Suppressor macrophage (primary cell): Measurements from ENCODE around the gene RALGPS1.

Source experiments
- DNase-seq, 4 experiments: peaks; one replicate each; pipeline ENCODE4 v3.0.0-alpha.2; 2020 to 2022
- total RNA-seq, 17 experiments: gene quantifications; one replicate each; lab custom pipeline; 2026; ENCODE audit warnings: mixed read lengths in 6 of 17, inconsistent platforms in 3 of 17; lab: John Stamatoyannopoulos, UW

Gene RALGPS1, protein sequence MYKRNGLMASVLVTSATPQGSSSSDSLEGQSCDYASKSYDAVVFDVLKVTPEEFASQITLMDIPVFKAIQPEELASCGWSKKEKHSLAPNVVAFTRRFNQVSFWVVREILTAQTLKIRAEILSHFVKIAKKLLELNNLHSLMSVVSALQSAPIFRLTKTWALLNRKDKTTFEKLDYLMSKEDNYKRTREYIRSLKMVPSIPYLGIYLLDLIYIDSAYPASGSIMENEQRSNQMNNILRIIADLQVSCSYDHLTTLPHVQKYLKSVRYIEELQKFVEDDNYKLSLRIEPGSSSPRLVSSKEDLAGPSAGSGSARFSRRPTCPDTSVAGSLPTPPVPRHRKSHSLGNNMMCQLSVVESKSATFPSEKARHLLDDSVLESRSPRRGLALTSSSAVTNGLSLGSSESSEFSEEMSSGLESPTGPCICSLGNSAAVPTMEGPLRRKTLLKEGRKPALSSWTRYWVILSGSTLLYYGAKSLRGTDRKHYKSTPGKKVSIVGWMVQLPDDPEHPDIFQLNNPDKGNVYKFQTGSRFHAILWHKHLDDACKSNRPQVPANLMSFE
- total RNA-seq = 0.69 to 8.7 (median 4.1) reads per million in 17 experiments

DNA sequence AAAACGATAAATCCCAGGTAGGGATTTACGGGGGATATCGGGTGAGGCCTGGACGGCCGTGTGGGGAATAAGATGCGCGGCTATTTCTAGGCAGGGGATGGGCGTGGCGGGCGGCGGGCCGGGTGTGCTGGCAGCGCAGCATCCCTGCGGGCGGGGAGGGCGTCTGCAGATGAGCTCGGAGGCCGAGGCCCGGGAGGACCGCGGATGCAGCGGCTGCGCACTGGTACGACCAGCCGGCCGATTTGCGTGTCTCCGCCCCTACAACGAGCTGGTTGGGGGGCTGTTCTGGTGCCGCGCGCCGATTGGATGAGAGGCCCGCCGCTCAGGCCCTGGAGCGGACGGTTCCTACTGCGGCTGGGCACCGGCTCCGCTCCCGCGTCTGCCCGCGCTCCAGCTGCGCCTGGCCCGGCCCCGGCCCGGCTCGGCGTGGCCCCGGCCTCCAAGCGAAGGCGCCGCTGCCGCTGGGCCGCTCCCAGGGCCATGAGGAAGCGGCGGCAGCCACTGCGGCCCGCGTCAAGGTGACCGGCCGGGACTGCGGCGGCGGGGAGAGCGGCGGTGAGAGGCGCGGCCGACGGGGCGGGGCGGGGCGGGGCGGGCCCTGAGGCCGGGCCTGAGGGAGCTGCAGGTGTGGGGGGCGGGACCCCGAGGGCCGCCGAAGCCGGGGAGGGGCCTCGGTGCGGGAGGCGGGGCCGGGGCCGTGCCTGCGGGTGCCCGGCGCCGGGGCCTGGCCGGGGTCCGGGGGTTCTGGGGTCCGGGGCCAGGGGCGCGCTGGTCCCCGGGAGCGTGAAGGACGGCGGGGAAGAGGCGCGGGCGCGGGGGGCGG, at the start of gene RALGPS1:
RALGPS1 (plus strand) TSS at position 325 of the 823 bp plus-strand sequence. CDS start 47,508 bp downstream, outside the sequence.
- DNase-seq = peak; percentile 95 to 98 (median 96)

DNA sequence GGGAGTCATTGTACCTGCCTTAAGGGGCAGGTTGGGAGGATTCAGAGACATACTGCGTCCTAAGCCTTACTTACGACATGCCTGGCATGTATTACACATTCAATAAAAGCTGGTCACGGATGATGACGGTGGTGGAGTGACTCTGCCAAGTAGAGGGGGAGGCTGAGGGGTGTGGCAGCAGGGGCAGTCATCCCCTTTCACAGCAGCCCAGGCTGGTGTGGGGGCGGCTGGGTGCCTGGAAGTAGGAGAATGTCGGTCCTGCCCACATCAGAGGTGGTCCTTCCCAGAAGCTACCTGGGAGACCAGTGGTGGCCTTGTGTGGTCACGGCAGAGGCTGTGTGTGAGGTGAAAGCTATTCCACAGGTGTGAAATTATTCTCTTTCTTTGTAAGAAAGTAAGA, 45.2 kb upstream of the RALGPS1 start:
- peak in 1 of 4 experiments; percentile 23 for DNase-seq

DNA sequence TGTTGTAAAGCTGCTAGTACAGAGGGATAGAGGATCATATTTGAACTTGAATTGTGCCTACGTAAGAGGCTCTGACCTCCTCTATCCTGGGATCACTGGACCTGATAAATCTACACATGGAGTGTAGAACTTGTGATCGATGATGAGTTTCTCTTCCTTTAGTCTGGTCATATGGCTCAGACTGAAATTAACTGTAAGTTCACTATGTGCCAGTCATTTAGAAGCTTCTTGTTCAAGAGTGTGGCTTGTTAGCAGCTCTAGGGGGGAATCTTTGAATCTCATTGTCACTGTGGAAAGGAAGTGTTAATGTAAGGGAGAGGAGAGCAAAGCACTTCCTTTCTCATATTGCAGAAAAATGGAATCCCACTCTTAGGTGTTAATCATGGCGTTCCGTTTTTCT, 42.1 kb upstream of the RALGPS1 start:
- DNase-seq = no peak

DNA sequence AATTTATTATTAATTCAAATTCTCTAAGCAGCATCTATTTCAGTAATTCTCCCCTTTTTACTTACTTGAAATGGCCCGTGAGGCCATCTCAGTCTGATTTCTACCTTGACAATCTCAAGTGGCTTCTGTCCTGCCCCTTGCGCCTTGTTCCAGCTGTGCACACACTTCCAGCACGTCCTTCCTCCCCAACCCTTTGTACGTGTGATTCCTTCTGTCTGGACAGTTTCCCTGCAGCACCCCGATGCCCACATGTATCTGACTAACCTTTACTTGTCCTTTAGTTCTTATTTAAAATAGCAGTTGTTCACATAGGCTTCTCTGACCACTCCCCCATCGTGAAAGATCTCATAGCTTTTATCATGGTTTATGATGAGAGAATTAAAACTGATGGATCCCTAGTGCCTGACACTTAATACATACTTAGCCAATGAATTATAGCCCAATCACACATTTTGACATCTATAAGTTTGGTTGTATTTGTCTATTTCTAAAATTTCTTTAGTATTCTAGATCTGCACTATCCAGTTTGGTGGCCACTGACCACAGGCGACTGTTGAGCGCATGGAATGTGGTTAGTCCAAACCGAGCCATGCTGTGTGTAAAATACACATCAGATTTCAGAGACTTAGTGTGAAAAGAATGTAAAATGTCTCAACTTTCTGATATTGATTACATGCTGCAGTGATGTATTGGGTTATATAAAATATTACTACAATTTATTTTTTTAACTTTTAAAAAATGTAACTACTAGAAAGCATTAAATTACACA, 39.9 kb upstream of the RALGPS1 start:
- no peak for DNase-seq

DNA sequence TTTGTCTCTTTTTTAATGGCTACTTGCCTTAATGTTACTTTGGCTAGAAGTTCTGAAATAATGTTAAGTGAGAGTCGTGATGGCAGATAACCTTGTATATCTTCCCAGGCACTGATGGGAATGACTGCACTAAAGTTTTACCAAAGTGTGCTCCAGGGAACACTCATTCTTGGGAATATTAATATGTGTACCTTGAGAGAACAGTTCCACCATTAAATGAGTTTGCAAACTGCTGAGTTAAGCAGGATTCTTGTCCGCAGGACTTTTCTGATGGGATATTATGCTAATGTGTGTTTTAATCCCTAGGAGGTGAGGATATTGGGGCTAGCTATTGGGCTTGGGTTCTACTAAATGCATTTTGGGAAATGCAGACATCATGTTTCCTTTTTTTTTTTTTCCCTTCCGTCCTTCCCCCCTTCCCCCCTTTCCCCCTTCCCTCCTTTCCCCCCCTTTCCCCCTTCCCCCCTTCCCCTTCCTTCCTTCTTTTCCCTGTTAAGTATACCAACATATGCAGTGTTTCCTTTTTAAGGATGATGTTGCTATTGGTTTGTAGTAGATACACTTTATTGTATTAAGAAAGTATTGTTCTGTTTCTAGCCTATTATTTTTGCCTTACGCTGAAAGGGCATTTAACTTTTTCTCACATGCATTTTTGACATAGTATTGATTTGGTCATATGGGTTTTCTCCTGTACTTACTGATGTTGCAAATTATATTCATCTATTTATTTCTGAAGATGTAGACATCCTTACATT, 38.6 kb upstream of the RALGPS1 start:
- no peak for DNase-seq

DNA sequence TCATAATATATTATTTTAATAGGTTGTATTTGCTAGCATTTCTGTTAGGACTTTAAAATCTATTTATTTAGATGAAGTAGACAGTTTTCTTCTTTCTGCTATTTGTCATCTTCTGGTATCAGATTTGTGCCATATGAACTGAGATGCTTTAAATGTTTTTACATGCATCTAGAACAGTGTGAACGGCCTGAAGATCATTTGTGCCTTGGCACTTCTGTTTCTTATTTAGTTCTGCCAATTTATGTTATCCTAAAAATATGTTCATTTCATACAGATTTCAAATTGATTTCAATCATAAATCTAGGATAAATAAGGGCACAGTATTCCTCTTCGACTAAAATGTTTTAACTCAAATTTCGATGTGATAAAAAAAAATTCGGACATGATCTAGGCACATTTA, 38.1 kb upstream of the RALGPS1 start:
- no peak for DNase-seq

DNA sequence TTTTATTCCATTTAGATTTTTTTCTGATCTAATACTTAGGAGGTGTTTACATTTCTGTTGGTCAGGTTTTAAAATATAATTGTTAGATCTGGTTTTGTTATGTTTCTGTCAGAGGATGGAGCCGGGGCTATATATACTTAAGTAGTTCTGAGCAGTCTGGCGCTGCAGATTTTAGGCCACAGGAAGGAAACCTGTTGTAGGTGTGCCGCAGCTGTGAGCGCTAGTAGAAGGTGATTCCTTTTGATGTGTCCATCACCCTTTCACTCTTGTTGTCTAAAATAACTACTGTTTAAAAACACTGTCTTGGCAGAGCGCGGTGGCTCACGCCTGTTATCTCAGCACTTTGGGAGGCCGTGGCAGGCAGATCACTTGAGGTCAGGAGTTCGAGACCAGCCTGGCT, 37.2 kb upstream of the RALGPS1 start:
- no peak for DNase-seq

DNA sequence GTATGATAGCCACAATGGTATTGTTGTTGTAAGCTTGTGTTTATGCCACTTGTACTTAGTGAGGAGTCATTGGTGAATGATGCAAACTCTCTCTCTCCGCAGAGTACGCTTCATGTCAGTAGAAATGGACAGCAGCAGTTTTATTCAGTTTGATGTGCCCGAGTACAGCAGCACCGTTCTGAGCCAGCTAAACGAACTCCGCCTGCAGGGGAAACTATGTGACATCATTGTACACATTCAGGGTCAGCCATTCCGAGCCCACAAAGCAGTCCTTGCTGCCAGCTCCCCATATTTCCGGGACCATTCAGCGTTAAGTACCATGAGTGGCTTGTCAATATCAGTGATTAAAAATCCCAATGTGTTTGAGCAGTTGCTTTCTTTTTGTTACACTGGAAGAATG, 35.3 kb upstream of the RALGPS1 start:
- DNase-seq = no peak

DNA sequence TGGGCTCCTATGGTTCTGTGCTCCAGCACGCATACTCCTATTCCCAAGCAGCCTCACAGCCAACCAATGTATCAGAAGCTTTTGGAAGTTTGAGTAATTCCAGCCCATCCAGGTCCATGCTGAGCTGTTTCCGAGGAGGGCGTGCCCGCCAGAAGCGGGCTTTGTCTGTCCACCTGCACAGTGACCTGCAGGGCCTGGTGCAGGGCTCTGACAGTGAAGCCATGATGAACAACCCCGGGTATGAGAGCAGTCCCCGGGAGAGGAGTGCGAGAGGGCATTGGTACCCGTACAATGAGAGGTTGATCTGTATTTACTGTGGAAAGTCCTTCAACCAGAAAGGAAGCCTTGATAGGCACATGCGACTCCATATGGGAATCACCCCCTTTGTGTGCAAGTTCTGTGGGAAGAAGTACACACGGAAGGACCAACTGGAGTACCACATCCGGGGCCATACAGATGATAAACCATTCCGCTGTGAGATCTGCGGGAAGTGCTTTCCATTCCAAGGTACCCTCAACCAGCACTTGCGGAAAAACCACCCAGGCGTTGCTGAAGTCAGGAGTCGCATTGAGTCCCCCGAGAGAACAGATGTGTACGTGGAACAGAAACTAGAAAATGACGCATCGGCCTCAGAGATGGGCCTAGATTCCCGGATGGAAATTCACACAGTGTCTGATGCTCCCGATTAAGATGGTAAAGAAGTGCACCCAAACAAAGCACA, 34.2 kb upstream of the RALGPS1 start:
- no peak for DNase-seq

DNA sequence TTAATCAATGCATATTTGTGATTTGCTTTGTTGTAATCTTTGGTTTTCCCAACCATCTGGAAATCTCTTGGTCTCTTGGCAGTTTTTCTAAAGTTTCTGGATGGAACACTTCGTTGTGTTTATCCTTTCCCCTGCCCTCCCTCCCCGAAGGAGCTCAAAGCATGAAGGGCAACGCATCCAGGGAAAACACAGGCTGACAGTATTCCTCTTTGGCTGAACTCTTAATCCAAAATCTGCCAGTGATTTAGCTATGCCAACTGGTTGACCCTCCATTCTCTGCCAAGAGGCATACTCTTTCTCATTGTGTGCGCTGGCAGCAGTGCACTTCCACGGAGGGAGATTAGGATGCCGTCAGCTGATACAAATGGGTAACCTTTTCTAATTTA, 33.6 kb upstream of the RALGPS1 start:
- no peak for DNase-seq

DNA sequence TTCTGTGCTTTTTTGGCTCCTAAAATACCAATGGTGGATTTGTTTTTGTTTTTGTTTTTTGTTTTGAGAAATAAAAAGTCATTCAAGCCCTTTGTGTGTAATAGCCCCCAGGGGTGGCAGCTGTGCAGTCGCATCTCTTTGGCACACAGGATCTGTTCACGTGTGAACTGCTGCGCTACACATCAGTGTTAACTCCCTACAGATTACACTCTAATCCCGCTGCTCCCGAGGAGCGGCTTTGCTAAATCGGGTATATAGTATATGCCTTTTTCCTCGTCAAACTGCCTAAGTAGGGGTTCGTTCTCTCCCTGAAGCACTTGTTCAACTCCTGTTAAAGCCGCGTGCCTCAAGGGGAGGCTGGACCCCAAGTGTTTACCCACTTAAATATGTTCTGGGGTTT, 31.8 kb upstream of the RALGPS1 start:
- no peak for DNase-seq

DNA sequence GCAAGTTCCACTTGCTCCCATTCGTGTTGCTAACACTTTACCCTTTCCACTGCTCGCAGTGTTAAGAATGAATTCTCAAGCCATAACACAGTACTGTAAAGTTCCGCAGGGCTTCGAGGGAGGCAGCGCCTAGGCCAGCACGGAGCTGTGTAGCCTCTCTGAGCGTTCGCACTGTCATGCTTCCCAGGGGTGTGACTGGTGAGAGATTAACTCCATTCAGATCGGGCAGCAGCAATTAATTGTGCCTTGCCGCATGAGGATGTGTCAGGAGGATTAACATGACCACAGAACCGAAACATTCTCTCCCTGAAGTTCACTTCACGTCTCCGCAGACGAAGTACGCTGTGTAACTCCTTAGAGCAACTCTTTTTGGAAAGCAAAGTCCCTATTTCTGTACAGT, 30.9 kb upstream of the RALGPS1 start:
- DNase-seq = no peak

DNA sequence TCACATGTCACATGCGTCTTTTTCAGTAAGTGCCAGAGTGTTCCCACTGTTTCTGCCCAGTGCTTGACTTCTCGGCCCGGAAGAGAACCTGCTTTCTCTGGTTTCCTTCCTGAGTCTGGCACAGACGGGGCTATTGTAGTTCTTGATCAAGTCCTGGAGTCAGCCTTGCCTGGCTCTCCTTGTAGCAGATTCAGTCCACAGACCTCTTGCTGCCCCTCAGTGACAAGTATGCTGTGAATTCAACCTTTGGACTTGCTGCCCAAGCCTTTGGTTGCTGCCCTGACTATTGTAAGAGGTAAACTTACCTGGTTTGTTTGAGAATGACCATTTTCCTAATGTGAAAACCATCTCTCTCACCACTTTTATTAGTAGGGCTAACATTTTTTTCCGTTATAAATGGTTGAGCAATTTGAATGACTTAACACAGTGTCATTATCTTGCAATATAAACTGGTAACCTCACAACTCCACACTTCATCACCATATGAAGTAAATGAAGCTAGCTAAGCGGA, 29.4 kb upstream of the RALGPS1 start:
- peak; percentile 5 to 37 (median 32) for DNase-seq

DNA sequence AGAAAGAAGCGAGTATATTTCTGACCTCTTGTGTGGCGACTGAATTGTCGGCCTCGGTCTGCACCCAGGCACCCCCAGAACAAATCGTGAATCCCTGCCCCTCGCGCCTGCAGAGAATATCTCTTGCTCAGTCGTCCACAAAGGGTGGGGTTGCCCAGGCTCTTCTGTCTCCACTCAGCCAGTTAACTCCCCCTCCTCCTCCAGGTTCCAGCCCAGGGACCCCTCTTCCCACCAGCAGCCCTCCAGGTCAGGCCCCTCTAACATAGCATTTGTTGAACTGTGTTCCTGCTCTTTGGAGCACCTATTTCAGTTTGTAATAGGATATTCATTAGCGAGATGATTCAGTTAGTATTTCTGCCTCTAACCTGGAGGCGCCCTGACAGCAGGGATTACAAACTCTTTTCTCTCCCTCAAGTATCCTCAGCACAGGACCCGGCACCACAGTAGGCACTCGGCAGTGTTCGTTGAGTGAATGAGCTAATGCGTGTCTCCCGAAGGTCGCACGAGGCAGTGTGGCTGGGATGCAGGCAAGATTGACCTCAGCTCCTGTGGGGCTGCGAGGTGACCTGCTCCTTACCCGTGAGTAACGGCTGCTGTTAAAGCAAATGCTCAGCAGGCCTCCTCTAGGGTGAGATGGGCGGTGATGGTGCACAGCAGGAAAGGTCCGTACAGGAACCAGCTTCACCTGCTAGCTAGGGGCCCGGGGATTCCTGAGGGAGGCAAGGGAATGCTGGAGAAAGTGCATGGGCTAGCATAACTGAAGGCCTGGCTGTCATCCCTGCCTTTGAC, 28.4 kb upstream of the RALGPS1 start:
- no peak for DNase-seq

DNA sequence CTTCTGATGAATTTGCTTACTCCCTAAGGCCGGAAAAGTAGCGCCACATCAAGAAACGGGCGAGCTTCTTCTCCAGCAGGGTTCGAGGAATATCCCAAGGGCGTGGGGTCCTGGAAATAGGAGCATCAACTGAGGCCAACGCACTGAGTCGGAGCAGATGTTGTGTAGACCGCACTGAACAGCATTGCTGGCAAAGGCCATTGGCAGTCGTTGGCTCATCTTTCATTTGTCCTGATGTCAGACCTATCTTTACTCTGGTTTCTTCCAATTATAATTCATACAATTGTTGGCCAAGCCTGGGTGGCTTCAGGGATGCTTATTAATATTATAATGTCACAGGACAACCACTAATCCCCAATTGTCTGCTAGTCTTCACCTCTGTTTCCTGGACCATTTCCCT, 27.7 kb upstream of the RALGPS1 start:
- DNase-seq = no peak

DNA sequence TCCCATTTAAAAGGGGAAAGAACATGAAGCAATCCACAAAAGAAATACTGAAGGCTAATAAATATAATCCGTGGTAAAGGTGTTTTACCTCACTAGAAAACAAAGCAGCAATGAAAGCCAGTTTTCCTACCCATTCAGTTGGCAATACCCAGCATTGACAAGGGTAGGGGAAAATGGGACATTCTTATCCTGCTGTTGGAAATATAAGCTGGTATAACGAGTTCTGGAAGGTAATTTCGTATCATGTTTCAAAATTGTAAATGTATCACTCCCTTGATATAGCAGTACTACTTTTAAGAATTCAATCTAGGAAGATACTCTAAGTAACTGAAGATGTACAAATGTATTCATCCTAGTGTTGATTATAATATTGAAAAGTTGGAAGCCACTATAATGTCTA, 22.9 kb upstream of the RALGPS1 start:
- no peak for DNase-seq

DNA sequence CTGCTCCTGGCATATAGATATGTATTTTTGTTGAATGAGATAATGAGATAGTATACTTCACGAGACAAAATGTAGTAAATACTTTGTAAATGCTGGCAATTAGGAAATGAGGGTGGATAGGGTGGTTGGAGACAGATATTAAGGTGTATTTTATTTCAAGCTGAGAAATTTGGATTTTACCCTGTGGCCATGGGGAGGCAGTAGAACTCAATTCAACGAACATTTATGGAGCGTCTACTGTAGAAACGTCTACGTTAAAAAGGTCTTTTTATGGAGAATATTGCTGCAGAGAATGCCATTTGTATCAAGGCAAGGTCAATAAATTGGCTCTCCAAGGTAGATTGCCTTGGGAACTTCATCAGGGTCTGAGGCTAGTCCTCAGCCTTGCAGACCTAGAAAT, 21.5 kb upstream of the RALGPS1 start:
- peak in 2 of 4 experiments; percentile 11 to 17 for DNase-seq

DNA sequence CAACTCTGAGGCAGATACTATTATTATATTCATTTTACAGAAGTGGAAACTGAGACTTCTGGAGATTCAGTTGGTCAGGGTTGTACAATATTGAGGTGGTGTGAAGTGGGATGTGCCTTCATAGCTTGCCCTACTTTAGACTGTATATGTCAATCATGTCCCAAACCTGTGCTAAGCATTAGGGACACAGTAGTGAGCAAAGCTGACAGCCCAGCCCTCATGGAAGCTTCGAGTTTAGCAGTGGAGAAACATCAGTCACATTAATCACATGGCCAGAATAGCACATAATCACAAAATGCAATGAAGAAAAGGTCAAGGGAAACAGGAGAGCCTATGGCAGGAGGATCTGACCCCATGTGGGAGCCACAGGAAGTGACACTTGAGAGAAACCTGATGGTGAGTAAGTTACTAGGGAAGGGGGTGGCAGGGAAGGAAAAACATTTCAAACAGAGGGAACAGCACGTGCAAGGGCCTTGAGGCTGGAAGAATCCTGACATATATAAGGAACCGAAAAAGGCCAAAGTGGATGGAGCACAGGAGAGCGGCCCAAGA, 20.5 kb upstream of the RALGPS1 start:
- DNase-seq = peak; percentile 49 to 80 (median 60)

DNA sequence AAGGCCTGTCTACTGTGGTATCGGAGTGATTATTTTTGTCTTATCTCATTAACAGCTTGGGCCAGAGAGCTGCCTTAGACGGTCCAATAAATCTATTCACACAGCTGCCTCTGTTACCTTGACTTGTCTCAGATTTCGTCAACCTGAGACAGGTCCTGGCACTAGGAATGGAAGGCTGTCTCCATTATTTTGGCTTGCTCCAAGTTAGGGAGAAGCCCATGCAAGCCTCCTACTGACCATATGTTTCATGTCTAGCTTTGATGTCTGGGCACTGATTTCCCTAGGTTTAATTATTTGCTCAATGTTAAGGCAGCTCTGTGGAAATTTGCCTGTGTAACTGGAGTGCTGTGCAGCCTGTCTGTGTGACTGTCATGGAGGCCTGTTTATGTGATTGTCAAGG, 12.4 kb upstream of the RALGPS1 start:
- DNase-seq = no peak

DNA sequence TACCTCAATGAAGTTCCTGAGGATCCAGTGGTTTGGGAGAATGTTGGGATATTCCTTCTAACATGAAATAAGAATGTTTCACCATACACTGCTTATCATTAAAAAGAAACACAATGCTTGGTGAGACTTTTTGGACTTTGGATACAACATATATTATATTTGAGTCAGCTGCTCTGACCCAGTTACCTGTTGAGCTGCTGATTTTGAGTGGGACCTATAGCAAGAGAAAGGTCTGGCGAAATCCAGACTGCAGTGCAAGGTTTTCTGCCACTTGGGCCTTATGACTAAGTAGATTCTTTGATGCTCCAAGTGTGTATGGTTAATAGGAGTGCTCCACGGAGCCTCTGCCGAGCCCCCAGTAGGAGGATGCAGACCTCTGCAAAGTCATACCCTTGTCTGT, 10.0 kb upstream of the RALGPS1 start:
- no peak for DNase-seq
